Esophagus squamous epithelium (tissue), 5 donors: ENCODE measurements around the gene UPK2. TPM values are rescaled to one million over a fixed set of nuclear protein-coding genes. Genes with fewer than 3 reads are reported as not detected.

ENCODE experiments used
- DNase-seq: peaks from one replicate; lab custom pipeline; 2025; lab: John Stamatoyannopoulos, UW
- H3K27ac ChIP-seq, 4 donors: fragments of 200-600 bp; sonication (generic); one replicate each; pipeline ENCODE4 v1.5.1; 2016 to 2019; ENCODE audit warnings: mild to moderate bottlenecking in 1 of 4
- H3K27me3 ChIP-seq, 4 donors: fragments of 200-600 bp; sonication (generic); 1 replicate in 3 of 4; 2 replicates in 1 of 4; pipeline versions ENCODE4 v1.5.1 to v1.6.0; 2017 to 2021; ENCODE audit warnings: antibody characterized with exemption in 1 of 4
- H3K36me3 ChIP-seq, 3 donors: fragments of 200-600 bp; sonication (generic); one replicate each; pipeline ENCODE4 v1.5.1; 2016 to 2019
- H3K4me1 ChIP-seq, 3 donors: fragments of 200-600 bp; sonication (generic); one replicate each; pipeline ENCODE4 v1.5.1; 2017 to 2019
- H3K4me3 ChIP-seq, 4 donors: fragments of 200-600 bp; sonication (generic); 1 replicate in 3 of 4; 2 replicates in 1 of 4; pipeline ENCODE4 v1.5.1; 2016 to 2019; ENCODE audit warnings: mild to moderate bottlenecking in 2 of 4, moderate library complexity in 1 of 4
- H3K9me3 ChIP-seq, 3 donors: fragments of 200-600 bp; sonication (generic); one replicate each; pipeline ENCODE4 v1.5.1; 2016 to 2019
- CTCF ChIP-seq, 6 experiments: fragments of 450-650 bp in 4 of 6; fragments of 200-600 bp in 2 of 6; sonication (generic) in 2 of 6; IDR thresholded peaks; one replicate each; pipeline ENCODE4 v1.5.1; 2016 to 2019; ENCODE audit warnings: antibody characterized with exemption in 6 of 6, mild to moderate bottlenecking in 4 of 6, moderate library complexity in 4 of 6
- POLR2A ChIP-seq, 4 donors: fragments of 450-650 bp; IDR thresholded peaks; one replicate each; pipeline ENCODE4 v1.6.1; 2017; ENCODE audit warnings: antibody characterized with exemption in 4 of 4, mild to moderate bottlenecking in 4 of 4, moderate library complexity in 3 of 4
- WGBS, 2 donors: methylation state at CpG; one replicate each; pipeline ENCODE4 v1.1.5; 2018; 5-methylcytosine and 5-hydroxymethylcytosine counted together
- intact Hi-C: fragments of 100-400 bp; cut with DNase I; formaldehyde crosslinking; loops from one replicate; pipeline ENCODE4 v1.15.0; 2022
- total RNA-seq, 4 donors: library from RNA; depleted of rRNA; stranded (reverse); fragments of >200 nt; gene quantifications; one replicate each; pipeline ENCODE4 v1.1.0, GENCODE V29; 2016
- donor health status: DM: yes; HTN: yes; CAD: no.

Gene UPK2
- total RNA-seq, 4 donors from 2014 or later = 0.57 TPM; not detected in 3

- Histone ChIP-seq H3K27ac (peak overlapping the region; percentile 95 to 100 (median 98)), H3K9me3 (no peaks in the 10 kb centered on the region), H3K36me3 (no peaks in the 10 kb centered on the region), H3K4me3 (peak overlapping the region in 3 of 4 donors; percentile 29 to 92 (median 78)), H3K4me1 (peaks cover 95 to 100% (median 99%) of the 10 kb centered on the region in 3 donors), H3K27me3 (no peaks in the 10 kb centered on the region)
- DNase-seq = no peak
- WGBS, 2 donors = 16 to 20% methylated on average over 1 to 5 of the region's 14 CpGs
- intact Hi-C loops = no loop called here
- TF ChIP-seq CTCF (IDR thresholded peaks at IDR 0.05) (no peak), POLR2A (IDR thresholded peaks at IDR 0.05) (peak in 2 of 4 donors; percentile 6 to 47)
Observed at GRCh38 chr11:118918128-118918685, 37.9 kb upstream of the UPK2 start.

- WGBS, 2 donors = 2% methylated on average over 9 of the region's 13 CpGs; no CpG with 5 or more reads in 1 of the 2 donors
- intact Hi-C loops = no loop called here
Observed at GRCh38 chr11:118918686-118919280, 37.3 kb upstream of the UPK2 start.

GRCh38 chr11:118921121-118921928 is 34.8 kb upstream of the UPK2 start:
- H3K9me3 ChIP-seq = no peaks in the 10 kb centered on the region
- intact Hi-C loops = no loop called here
- 4 to 10% methylated on average over 11 to 13 of the region's 13 CpGs for WGBS, 2 donors
- H3K27me3 ChIP-seq = no peaks in the 10 kb centered on the region
- DNase-seq = no peak
- H3K36me3 ChIP-seq = no peaks in the 10 kb centered on the region
- peak overlapping the region; percentile 95 to 100 (median 98) for H3K27ac ChIP-seq
- peak in 1 of 6 experiments; percentile 3 for TF ChIP-seq CTCF (IDR thresholded peaks at IDR 0.05)
- no peak for TF ChIP-seq POLR2A (IDR thresholded peaks at IDR 0.05)
- H3K4me1 ChIP-seq = peaks cover 75 to 88% (median 84%) of the 10 kb centered on the region in 3 donors
- peak overlapping the region; percentile 78 to 92 (median 90) for H3K4me3 ChIP-seq

More at GRCh38 chr11:118918686-118919280, 37.3 kb upstream of the UPK2 start:
- peak overlapping the region in 3 of 4 donors; percentile 29 to 92 (median 78) for H3K4me3 ChIP-seq
- no peaks in the 10 kb centered on the region for H3K36me3 ChIP-seq
- no peaks in the 10 kb centered on the region for H3K27me3 ChIP-seq
- no peaks in the 10 kb centered on the region for H3K9me3 ChIP-seq
- H3K27ac ChIP-seq = peak overlapping the region; percentile 95 to 100 (median 98)
- no peak for TF ChIP-seq CTCF (IDR thresholded peaks at IDR 0.05)
- TF ChIP-seq POLR2A (IDR thresholded peaks at IDR 0.05) = no peak
- H3K4me1 ChIP-seq = peaks cover 95 to 100% (median 99%) of the 10 kb centered on the region in 3 donors
- DNase-seq = no peak

GRCh38 chr11:118921929-118922744 is 34.0 kb upstream of the UPK2 start:
- DNase-seq = no peak
- intact Hi-C loops = no loop called here
- 0% methylated on average over 2 of the region's 20 CpGs; no CpG with 5 or more reads in 1 of the 2 donors for WGBS, 2 donors
- TF ChIP-seq CTCF (IDR thresholded peaks at IDR 0.05) (no peak), POLR2A (IDR thresholded peaks at IDR 0.05) (peak in 2 of 4 donors; percentile 37 to 64)
- H3K27me3 ChIP-seq = no peaks in the 10 kb centered on the region
- H3K4me3 ChIP-seq = peak overlapping the region; percentile 78 to 92 (median 90)
- peaks cover 75 to 88% (median 84%) of the 10 kb centered on the region in 3 donors for H3K4me1 ChIP-seq
- H3K27ac ChIP-seq = peak overlapping the region; percentile 95 to 100 (median 98)
- H3K36me3 ChIP-seq = no peaks in the 10 kb centered on the region
- H3K9me3 ChIP-seq = no peaks in the 10 kb centered on the region
